Small intestine (tissue), 7 donors: ENCODE data around the gene SPOP. TPM values are rescaled to one million over a fixed set of nuclear protein-coding genes. Genes with fewer than 3 reads are reported as not detected.

ENCODE experiments used
- DNase-seq, 2 donors: peaks; one replicate each; pipeline versions ENCODE4 v3.0.0 to v3.0.0-alpha.2; 2013
- FAIRE-seq: peaks from 2 replicates; lab custom pipeline; 2012; peaks lifted over from hg19 to GRCh38; lab: Jason Lieb, UNC
- H3K27ac ChIP-seq, 3 donors: one replicate each; pipeline ENCODE4 v1.5.1; 2013; ENCODE audit warnings: low read length in 2 of 3, mild to moderate bottlenecking in 2 of 3, control low read depth in 1 of 3, inconsistent platforms in 1 of 3, low read depth in 1 of 3, moderate library complexity in 1 of 3
- H3K27me3 ChIP-seq, 3 donors: one replicate each; pipeline ENCODE4 v1.6.1; 2013; ENCODE audit warnings: low read length in 3 of 3, inconsistent platforms in 1 of 3; ENCODE audit not compliant: control insufficient read depth in 3 of 3, insufficient read depth in 3 of 3
- H3K36me3 ChIP-seq, 3 donors: one replicate each; pipeline ENCODE4 v1.6.1; 2013; ENCODE audit warnings: low read length in 3 of 3, inconsistent platforms in 1 of 3, low read depth in 1 of 3, mild to moderate bottlenecking in 1 of 3, moderate library complexity in 1 of 3; ENCODE audit not compliant: control insufficient read depth in 3 of 3, insufficient read depth in 2 of 3
- H3K4me1 ChIP-seq, 3 donors: one replicate each; pipeline ENCODE4 v1.6.1; 2013; ENCODE audit warnings: low read length in 2 of 3, inconsistent platforms in 1 of 3, low read depth in 1 of 3, mild to moderate bottlenecking in 1 of 3, moderate library complexity in 1 of 3; ENCODE audit not compliant: control insufficient read depth in 3 of 3, insufficient read depth in 2 of 3
- H3K4me3 ChIP-seq, 3 donors: one replicate each; pipeline ENCODE4 v1.5.1; 2013; ENCODE audit warnings: low read length in 3 of 3, control low read depth in 1 of 3, inconsistent platforms in 1 of 3, low read depth in 1 of 3, mild to moderate bottlenecking in 1 of 3, moderate library complexity in 1 of 3
- H3K9me3 ChIP-seq, 2 donors: one replicate each; pipeline ENCODE4 v1.6.1; 2013; ENCODE audit warnings: low read depth in 1 of 2, low read length in 1 of 2; ENCODE audit not compliant: control insufficient read depth in 2 of 2, insufficient read depth in 1 of 2
- WGBS, 3 donors: extraction: QIAGEN DNeasy Blood & Tissue Kit; methylation state at CpG; one replicate each; pipeline ENCODE4 v1.1.7; 2013; 5-methylcytosine and 5-hydroxymethylcytosine counted together
- polyA plus RNA-seq, 4 donors: library from polyadenylated mRNA; stranded (reverse) in 3 of 4; unstranded in 1 of 4; fragments of 200-250 nt in 3 of 4; fragments of 120-200 nt in 1 of 4; gene quantifications; one replicate each; pipeline versions ENCODE4 v1.2.1 to v1.2.3, GENCODE V29; 2013
- donor health status: healthy with polysubstance abuse.
- donor health status: control.
- donor health status: control.
- donor health status: Bipolar disorder and iron deficiency.
- donor health status: healthy.

Gene SPOP
- polyA plus RNA-seq, 4 donors = 35.7 to 51.2 (median 39.0) TPM

- Histone ChIP-seq H3K4me3 (no peak overlapping the region), H3K27ac (no peak overlapping the region), H3K27me3 (no peaks in the 10 kb centered on the region), H3K4me1 (peaks cover 6 to 8% (median 8%) of the 10 kb centered on the region in 3 donors), H3K9me3 (no peaks in the 10 kb centered on the region), H3K36me3 (peaks cover 0 to 18% (median 0%) of the 10 kb centered on the region in 3 donors)
- DNase-seq = no peak
- no peak for FAIRE-seq
- WGBS, 3 donors = 93 to 99% (median 96%) methylated on average over 3 of the region's 3 CpGs
These were observed 85.6 kb downstream of the SPOP start for GRCh38 chr17:49592263-49592662.

DNA sequence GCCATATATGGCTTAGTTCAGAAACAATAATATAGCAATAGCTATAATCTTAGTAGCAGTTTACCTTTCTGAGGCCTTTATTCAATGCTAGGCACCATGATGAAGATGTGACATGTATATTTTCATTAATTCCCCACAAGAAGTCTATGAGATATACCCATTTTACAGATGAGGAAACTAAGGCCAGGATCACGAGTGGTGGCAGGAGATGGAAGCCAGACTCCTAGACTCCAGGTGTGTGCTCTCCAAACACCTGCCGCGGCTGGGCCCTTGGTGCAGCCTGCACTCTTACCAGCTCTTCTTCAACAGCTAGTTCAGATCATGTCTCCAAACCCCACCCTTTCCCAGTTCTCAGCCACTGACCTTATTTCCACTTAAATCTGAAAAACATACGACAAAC, 87.0 kb downstream of the SPOP start:
- peaks cover 0 to 18% (median 0%) of the 10 kb centered on the region in 3 donors for H3K36me3 ChIP-seq
- WGBS, 3 donors = 96 to 98% (median 97%) methylated on average over 4 of the region's 4 CpGs
- no peaks in the 10 kb centered on the region for H3K9me3 ChIP-seq
- peaks cover 0 to under 1% (median 0%) of the 10 kb centered on the region in 3 donors for H3K4me1 ChIP-seq
- FAIRE-seq (no peak), DNase-seq (no peak)
- H3K27me3 ChIP-seq = no peaks in the 10 kb centered on the region
- H3K27ac ChIP-seq = no peak overlapping the region
- no peak overlapping the region for H3K4me3 ChIP-seq

GRCh38 chr17:49589577-49589927, 88.3 kb downstream of the SPOP start:
- peaks cover 0 to 17% (median 0%) of the 10 kb centered on the region in 3 donors for H3K36me3 ChIP-seq
- H3K4me1 ChIP-seq = no peaks in the 10 kb centered on the region
- no peaks in the 10 kb centered on the region for H3K27me3 ChIP-seq
- DNase-seq (no peak), FAIRE-seq (no peak)
- H3K9me3 ChIP-seq = no peaks in the 10 kb centered on the region
- 81 to 86% (median 84%) methylated on average over 2 of the region's 2 CpGs for WGBS, 3 donors
- no peak overlapping the region for H3K4me3 ChIP-seq
- H3K27ac ChIP-seq = no peak overlapping the region

- no peaks in the 10 kb centered on the region for H3K4me1 ChIP-seq
- no peaks in the 10 kb centered on the region for H3K9me3 ChIP-seq
- no peak overlapping the region for H3K4me3 ChIP-seq
- H3K27me3 ChIP-seq = no peaks in the 10 kb centered on the region
- no peak overlapping the region for H3K27ac ChIP-seq
- H3K36me3 ChIP-seq = peaks cover 0 to 14% (median 0%) of the 10 kb centered on the region in 3 donors
- 81 to 85% (median 82%) methylated on average over 8 of the region's 8 CpGs for WGBS, 3 donors
- no peak for DNase-seq
- FAIRE-seq = no peak
These were observed 88.9 kb downstream of the SPOP start for GRCh38 chr17:49588726-49589576.

DNA sequence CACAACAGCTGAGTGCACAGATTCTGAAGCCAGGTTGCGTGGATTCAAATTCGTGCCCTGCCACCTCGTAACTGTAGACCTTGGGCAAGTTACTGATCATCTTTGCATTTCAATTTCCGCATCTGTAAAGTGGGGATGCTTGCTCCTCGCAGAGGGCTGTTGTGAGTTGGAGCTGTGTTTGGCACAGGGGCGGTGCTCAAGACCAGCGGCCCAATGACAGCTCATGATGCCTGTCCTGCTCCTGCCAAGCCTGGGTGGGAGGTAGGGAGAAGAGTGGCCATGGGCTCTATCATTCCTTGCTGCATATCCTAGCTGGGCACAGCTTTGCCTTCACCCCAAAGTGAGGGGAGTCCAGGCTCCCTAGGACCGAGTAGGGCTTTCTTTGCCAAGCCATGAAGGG, 89.6 kb downstream of the SPOP start:
- Histone ChIP-seq H3K36me3 (peaks cover 0 to 8% (median 0%) of the 10 kb centered on the region in 3 donors), H3K4me1 (no peaks in the 10 kb centered on the region), H3K9me3 (no peaks in the 10 kb centered on the region), H3K27me3 (no peaks in the 10 kb centered on the region), H3K27ac (no peak overlapping the region), H3K4me3 (no peak overlapping the region)
- 89 to 95% (median 94%) methylated on average over 8 of the region's 8 CpGs for WGBS, 3 donors
- FAIRE-seq (no peak), DNase-seq (no peak)

GRCh38 chr17:49587366-49588073, 90.4 kb downstream of the SPOP start:
- H3K27me3 ChIP-seq = no peaks in the 10 kb centered on the region
- no peak for DNase-seq
- H3K27ac ChIP-seq = no peak overlapping the region
- peaks cover 0 to 8% (median 0%) of the 10 kb centered on the region in 3 donors for H3K36me3 ChIP-seq
- FAIRE-seq = no peak
- no peaks in the 10 kb centered on the region for H3K4me1 ChIP-seq
- no peaks in the 10 kb centered on the region for H3K9me3 ChIP-seq
- 43 to 70% (median 56%) methylated on average over 12 of the region's 12 CpGs for WGBS, 3 donors
- H3K4me3 ChIP-seq = no peak overlapping the region

DNA sequence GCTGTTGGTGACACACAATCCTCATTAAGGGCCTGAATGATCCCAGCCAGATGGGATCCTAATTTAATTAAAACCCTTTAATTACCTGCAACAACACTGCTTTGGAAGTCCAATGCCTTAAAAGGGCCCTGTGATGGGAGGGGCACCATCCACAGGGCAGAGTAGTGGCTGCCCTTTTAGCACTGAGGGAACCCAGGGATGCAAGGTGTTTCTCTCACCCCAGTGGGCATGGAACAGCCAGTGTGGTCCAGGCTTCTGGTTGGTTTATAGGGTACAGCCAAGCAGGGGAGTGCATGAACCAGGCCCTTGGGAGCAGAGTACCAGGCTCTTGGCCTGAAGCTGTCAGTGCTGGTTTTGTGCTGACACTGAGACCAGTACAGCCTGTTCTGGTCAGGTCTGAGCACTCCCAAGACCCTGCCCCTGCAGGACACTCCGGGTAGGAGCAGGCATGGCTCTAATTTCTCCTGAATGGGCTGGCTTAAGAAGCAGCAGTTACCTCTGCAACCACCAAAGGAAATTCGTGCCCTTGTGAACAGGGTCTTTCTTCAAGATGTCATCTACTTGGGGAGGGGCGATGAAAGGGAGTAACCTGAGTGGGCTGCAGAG, 92.4 kb downstream of the SPOP start:
- no peak overlapping the region for H3K27ac ChIP-seq
- DNase-seq = no peak
- WGBS, 3 donors = 66 to 92% (median 71%) methylated on average over 3 of the region's 3 CpGs
- no peaks in the 10 kb centered on the region for H3K4me1 ChIP-seq
- peaks cover 0 to 6% (median 0%) of the 10 kb centered on the region in 3 donors for H3K36me3 ChIP-seq
- H3K9me3 ChIP-seq = no peaks in the 10 kb centered on the region
- no peak overlapping the region for H3K4me3 ChIP-seq
- no peaks in the 10 kb centered on the region for H3K27me3 ChIP-seq
- FAIRE-seq = no peak

DNA sequence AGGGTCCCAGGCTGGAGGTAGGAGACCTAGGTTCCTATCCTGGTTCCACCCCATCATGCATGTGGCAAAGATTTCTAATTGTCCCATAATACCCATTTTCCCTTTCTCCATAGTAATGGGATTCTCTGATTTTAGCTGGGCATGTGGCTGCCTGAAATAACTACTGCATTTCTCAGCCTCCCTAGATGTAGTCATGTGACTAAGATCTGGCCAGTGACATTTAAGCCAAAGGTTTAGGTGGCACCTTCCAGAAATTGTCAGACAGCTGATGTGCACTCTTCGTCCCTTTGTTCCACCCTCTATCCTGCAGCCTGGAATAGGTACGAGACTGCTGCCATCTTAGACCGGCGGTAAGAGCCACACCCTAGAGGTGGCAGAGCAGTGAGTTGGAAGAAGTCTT, 94.0 kb downstream of the SPOP start:
- Histone ChIP-seq H3K9me3 (no peaks in the 10 kb centered on the region), H3K36me3 (peaks cover 0 to 6% (median 0%) of the 10 kb centered on the region in 3 donors), H3K4me3 (no peak overlapping the region), H3K27me3 (no peaks in the 10 kb centered on the region), H3K27ac (no peak overlapping the region), H3K4me1 (no peaks in the 10 kb centered on the region)
- DNase-seq (no peak), FAIRE-seq (no peak)
- 91 to 93% (median 92%) methylated on average over 4 of the region's 4 CpGs for WGBS, 3 donors
